Activated CD4-positive, alpha-beta T cell treated with anti-CD3 and anti-CD28 coated beads for 24 hours (primary cell): ENCODE data around the gene PIK3R4.
A peak's percentile ranks its signal among the peaks of the same experiment; 100 is the strongest.

Experiments used
- DNase-seq, 2 donors: peaks; one replicate each; pipeline ENCODE4 v3.0.0-alpha.2; 2020; ENCODE audit warnings: low read depth in 2 of 2

The PIK3R4 gene

DNA sequence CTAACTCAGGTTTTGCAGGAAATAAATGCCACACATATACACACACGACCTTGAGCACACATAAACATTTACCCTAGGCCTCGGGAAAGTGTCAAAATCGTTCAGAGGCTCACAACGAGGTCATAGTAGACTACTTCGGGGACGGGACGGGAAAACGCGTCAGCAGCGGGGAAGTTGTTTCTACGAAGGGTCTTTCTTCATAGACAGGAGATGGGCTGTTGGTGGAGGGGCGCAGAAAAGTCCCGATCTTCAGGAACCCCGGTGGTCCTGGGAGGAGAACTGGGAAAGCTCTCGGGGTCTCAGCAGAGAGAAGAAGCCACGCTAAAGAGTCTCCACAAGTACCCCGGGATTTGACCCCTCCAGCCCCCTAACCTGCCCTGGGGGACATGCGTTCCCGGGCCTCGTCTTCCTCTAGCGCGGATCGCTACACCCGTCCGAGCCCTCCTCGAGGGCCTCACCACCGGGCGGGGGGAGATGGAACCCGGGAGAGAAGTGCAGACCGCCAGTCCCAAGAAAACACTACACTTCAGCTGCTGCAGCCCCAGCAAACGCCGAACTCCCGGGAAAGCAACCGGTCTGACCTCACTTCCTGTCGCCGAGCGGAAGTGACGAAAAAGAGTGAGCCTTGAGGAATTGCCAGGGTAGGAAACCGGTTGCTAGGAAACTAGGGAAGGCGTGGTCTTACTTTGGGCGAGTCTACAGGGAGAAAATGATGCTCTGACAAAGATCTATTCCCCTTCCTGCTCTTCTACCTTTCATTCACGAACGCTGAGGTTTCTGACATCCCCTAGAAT lies at the start of gene PIK3R4:
PIK3R4 (minus strand) TSS at position 584 of the 794 bp plus-strand sequence. CDS start 1,611 bp downstream, outside the sequence.
- DNase-seq, result peak; percentile 89 to 90

DNA sequence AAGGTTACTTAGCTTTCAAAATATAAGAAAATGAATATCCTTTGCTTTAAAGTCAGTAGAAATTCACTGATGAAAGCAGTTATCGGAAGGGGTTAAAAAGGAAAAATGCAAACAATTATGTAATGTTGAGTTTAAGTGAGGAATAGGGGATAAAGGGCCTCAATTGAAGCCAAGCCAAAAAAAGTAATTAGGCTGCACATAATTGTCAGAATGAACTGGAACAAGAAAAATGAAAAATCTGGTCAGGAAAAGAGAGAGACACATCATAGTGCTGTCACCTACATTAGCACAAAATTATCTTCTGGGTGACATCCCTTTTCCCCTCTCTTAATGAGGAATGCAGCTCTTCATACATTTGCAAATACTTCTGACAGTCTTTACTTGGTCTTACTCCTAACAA lies 48.8 kb upstream of the PIK3R4 start:
- DNase-seq, result no peak

DNA sequence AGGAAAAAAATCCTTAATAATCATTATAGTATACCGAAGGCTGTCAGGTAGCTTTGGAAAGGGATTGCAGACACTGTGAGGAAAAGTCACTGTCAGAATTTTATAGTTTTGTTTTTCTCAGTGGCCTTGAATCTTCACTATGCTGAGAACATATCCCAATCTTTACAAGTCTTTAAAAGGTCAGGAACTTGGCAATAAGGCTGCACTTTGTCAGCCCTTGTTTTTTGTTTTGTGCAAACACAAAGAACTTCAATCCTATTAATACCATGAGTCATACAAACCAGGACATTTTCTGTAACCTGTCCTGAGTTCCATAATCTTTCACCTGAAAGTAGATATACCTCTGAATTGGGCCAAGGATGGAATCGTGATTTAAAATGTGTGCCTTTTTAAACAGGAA lies 45.6 kb upstream of the PIK3R4 start:
- no peak for DNase-seq

DNA sequence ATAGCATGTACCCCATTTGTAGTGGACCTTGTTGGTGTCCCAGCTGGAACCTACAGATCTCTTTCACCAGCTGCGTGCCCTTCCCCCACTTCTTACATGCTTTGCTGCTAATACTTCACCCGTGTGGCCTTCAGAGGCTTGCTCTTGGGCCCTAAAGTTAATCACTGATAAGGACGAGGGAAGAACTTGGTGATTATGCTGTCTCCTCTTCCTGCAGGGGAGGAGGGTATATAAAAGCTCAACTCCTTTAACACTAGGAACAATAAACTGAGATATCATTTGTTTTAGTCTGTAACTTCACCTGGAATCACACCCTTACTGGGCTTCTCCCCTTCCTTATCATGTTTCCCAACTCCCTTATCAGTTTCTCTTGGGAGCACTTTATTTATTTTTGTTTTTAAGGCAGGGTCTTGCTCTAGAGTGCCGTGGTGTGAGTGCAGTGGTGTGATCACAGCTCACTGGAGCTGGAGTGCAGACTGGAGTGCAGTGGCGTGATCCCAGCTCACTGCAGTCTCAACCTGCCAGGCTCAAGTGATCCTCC lies 43.2 kb upstream of the PIK3R4 start:
- no peak for DNase-seq

DNA sequence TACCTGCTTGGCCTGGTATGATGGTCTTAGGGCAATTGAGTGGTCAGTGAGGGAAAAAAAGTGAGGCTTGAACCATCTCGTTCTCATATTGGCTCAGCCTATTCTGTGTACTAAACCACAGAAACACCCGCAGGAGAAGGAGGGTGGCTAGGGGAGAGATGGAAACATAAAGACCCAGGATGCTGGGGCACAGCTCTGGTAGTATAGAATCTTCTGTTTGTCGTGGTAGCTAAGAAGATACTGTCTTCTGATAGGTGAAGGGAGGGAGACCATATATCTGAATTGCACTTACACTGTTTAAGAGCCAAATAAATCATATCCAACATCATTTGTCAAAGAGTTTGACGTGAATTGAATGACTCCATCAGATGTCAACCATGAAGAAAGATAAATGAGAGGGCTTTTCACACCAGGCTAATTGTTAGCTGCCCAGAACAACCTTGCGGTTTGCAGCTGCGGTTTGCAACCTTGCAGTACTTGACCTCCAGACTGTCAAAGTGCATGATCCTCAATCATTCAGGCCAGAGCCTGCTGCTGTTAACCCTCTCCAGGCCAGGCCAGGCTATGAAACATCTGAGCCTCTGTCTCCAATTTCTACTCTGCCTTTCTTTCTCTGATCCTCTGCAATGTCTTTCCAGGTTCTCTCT lies 40.9 kb upstream of the PIK3R4 start:
- no peak for DNase-seq

DNA sequence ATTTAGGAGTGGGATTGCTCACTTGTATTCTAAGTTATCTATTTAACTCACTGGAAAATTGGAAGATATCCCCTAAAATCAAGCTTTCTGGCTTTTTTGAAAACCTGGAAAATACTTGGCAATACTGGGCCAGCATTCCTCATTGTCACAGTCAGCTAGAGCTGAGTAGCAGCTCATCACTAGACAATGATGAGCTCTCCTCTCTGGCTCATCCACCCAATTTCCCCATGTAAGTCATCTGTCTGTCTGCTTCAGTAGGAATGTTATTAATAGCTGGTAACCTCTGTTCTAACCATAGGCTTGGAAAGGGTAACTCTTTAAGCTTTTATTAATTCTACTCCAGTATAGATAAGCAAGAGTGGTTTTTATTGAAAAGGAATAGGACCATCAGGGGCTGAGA lies 39.7 kb upstream of the PIK3R4 start:
- no peak for DNase-seq

DNA sequence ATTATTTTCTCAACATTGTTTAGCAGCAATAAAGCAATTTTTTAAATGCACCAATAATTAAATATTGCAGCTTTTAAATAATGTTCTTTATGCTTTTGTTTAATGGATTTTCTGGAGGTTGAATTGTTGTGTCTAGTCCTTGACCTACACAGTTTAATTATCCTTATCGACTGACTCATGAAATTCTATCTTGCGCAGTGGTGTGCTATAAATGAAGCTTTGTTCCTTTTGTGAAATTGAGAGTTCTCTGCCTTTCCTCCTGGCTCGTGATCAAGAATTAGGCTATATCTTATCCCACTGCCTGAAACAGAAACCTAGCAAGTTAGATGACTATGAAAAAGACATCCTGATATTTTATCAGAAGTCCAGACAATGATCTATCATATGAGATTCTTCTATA lies 37.0 kb upstream of the PIK3R4 start:
- DNase-seq, result no peak

DNA sequence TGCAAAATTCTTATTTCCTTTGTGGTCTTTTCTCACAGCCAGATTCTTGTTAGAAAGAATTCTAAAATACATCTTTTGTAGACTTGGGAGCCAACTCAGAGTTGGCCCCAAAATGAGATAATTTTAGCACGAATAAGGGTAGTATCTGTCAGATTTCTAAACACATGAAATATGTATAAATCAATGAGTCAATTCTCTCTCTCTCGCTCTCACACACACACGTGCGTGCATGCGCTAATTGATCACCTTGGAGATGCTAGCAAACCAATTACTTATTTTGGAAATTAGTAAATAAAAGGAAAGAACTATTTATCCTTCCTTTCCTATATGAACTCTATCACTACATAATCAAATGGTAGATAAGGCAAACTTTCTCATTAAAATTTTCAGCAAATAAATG lies 32.9 kb upstream of the PIK3R4 start:
- no peak for DNase-seq

DNA sequence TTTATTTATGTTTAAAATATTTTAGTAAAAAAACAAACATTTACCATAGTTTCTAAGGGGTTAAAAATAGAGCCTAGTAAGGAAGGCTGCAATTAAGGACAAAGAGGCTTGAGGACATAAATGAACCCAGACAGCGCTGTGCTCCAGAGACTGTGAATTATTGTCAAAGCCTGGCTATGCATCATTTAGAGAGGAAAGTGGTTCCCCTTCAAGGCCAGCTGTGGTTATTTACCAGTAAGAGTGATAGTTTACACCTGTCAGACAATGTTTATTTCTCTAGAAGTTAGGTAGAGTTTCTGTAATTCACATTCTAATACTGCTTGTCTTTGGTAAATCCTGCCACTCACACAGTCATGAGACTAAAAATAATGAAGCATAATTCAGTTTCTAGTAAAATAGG lies 32.4 kb upstream of the PIK3R4 start:
- DNase-seq, result no peak

DNA sequence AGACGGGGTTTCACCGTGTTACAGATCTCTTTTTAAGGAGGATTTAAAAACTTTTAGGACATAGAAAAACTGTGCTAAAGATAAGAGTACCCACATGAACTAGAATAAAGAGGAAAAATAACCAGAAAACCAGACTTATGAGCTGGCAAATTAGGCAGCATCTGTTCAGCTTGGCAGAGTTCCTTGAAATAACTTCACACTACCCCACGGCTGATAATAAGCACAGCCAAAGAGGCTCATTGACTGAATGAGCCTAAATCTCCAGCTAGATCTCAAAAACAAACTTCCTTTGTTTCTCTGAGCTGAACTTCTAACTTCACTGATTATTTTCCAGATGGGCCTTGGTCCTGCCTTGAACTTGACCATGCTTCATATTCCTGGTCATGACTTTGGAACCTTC lies 26.7 kb upstream of the PIK3R4 start:
- DNase-seq, result no peak

DNA sequence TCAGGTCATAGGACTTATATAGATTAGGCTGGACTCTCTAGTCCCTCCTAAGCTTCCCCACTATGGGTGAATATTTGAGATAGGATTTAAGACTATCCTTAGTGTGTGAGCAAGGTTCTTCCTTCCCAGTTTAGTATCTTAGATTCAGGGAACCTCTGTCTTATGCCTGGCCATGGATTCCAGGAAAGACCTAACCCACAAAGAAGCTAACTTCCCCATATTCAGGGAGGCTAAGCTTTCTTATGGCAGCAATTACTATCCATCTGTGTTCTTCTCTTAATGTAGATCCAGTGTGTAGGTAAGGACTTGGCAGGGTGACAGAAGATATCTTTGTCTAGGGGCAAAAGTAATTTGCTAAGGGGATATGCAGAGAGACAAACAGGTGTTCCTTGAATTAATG lies 25.5 kb upstream of the PIK3R4 start:
- no peak for DNase-seq

DNA sequence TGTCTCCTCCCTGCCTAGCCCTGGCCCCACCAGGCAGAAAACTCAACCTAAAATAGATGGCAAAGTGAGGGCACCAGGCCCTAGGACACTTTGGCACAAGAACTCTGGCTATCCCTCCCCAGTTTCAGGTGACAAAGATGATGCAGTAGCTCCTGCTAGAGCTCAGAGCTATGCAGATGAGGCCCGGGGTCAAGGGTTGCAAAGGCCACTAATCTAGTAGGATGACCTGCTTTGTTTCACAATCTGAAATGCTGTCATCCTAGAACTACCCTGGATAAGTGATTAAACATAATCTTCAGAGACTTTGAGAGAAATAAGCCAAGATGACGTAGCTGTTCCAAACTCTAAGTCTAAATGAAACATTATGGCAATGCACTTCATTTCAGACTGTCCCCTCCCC lies 24.0 kb upstream of the PIK3R4 start:
- DNase-seq, result no peak

DNA sequence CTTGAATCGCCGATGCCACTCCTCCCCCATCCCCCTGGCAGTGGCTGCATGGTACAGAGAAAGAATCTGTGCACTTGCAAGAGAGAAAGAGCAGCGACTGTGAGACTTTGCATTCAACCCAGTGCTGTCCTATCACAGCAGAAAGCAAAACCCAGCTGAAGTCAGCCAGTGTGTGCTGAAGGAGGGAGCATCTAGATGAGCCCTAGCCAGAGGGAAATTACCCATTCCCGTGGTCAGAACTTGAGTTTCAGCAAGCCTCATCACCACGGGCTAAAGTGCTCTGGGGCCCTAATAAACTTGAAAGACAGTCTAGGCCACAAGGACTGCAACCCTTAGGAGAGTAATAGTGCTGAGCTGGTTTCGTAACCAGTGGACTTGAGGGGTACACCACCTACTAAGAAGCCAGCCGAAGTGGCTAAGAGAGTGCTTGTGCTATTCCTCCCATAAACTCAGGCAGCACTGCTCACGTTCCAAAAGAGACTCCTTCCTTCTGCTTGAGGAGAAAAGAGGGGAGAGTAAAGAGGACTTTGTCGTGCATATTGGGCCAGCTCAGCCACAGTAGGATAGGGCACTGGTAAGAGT lies 15.2 kb upstream of the PIK3R4 start:
- DNase-seq, result no peak

DNA sequence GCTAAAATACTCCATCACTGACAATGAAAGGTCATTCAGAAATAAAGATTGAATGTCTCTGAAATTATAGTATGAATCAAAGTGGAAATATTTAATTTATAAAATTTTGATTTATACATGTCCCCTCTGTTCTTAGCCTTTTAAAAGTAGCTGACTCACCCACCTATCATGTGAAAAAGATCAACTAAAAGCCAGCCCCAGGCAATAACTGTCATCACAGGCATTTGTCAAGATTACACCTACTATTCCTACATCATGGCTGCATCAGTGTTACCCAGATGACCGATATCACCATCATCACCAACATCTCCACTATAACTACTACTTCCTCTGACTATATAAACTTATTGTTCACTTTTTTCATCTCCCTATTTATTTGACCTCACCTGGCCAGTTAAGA lies 14.3 kb upstream of the PIK3R4 start:
- no peak for DNase-seq

DNA sequence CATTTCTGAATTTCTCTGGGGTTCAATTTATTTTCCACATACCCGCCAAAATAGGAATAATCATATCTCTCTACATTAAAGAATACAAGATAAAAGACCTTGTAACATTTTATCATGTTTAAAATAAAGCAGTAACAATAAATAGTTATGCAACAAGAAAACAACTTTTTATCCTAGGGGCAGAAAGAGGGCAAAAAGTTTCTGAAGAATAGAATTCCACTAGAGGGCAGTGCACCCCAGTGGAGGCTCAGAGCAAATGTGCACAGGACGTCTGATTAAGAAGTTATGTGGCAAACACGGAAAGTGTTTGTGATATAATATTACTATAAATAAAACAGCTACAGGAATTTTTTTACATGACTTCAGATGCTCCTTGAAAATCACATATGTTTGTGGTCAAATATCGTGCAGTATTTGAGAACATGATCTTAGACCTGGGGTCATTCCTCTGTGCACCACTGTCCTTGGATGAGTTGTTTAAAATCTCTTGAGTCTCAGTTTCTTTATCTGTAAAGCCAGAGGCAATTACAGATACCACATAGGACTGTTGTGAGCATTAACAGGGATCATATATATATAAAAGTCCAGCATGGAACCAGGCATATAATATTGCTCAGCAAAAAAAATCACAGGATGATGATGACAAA lies 13.2 kb upstream of the PIK3R4 start:
- peak; percentile 19 to 36 for DNase-seq

DNA sequence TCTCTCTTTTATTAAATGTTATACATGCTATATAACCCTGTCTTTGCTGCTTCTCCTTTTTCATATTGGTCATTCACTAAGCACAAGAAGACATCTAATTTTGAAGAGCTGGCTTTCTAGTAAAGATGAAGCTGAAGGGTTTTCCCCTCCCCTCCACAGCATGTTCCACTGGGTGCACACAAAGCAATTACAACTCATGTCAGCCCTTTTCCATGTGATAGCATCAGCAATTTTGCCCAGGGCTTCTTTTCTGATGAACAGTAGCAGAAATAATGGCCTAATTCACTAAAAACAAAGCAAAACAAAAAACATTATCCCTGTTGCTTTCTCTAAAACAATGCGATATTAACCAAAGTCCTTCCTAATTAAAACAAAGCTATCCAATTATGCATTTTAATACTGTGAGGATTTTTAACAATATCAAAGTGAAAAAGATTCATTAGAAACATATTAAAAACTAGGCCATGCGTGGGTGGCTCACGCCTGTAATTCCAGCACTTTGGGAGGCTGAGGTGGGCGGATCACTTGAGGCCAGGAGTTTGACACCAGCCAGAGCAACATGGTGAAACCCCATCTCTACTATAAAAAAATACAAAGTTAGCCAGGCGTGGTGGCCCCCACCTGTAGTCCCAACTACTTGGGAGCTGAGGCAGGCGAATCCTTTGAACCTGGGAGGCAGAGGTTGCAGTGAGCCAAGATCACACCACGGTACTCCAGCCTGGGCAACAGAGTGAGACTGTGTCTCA lies 12.2 kb upstream of the PIK3R4 start:
- no peak for DNase-seq

DNA sequence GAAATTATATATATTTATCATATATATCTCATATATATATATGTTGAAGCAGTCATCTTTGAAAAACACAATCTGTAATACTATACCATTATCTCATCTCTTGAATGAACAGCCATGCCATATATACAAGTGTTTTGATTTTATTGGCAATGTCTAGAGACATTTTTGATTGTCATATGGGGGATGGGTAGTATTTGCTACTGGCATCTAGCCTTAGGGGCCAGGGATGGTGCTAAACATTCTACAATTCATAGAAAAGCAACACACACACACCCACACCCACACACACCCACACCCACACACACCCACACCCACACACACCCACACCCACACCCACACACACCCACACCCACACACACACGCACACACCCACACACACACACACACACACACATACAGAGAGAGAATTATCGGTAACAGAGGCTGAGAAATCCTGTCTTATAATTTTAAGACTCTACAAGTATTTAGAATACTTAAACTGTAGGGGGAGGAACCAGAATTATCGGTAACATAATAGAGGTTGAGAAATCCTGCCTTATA lies 11.1 kb upstream of the PIK3R4 start:
- DNase-seq, result no peak

DNA sequence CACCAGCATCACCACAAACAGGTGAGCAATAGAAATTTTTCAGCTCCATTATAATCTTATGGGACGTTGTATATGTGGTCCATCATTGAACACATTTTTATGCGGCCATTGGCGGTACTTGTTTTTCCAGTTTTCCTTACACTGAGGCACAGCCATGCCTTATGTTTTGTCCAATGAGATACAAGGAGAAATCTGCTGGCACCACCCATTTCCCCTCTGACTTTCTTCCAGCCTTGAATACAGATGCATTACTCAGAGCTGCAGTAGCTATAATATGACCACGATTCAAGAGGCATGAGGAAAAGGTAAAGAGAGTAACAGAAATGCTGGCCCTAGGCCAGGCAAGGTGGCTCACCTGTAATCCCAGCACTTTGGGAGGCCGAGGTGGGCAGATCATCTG lies 9.0 kb upstream of the PIK3R4 start:
- no peak for DNase-seq

DNA sequence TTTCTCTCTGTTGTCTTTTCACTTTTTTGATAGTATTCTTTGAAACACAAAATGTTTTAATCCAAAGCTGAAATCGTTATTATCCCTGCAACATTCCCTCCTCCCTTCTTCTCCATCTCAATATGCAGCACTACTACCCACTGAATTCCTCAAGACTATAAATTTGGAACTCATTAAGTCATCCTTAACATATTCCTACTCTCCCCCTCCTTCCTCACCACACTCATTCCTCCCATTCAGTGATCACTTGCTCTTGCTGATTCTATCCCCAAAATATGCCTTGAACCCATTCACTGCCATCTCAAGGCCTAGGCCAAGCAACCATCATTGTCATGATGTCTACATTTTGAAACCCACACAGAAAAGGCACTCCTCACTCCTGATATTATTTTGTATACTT lies 2.4 kb upstream of the PIK3R4 start:
- DNase-seq, result no peak

DNA sequence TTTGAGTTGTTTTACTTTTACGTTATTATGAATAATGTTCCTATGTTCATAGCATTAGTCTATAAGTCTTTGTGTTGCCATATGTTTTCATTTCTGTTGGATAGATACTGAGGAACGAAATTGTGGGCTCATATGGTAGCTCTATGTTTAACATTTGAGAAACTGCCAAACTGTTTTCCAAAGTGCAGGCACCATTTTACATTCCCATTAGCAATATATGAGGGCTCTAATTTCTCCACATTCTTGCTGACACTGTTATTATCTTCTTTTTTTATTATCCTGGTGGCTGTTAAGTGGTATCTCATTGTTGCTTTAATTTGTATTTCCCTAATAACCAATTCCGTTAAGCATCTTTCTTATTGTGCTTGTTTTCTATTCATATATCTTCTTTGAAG lies 1.8 kb upstream of the PIK3R4 start:
- DNase-seq, result no peak

DNA sequence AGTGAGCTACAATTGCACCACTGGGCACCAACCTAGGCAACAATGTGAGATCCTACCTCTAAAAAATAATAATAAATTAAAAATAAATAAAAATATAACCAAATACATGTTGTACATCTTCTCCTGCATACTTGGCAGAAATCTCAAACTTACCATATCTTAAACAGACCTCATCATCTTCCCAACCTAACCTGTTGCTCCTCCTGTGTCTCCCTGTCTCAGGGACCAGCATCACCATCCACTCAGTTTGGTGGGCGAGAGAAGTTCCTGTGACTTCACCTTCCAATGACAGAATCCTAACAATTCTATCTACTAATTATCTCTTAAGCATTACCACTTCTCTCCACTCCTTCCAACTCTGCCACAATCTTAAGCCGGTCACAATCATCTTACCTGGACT lies 3.3 kb downstream of the PIK3R4 start:
- DNase-seq, result no peak
